Activated CD4-positive, alpha-beta T cell treated with anti-CD3 and anti-CD28 coated beads for 48 hours (primary cell): ENCODE measurements around the gene VWC2L.

Experiments
- DNase-seq: peaks from one replicate; pipeline ENCODE4 v3.0.0-alpha.2; 2020

VWC2L gene

DNA sequence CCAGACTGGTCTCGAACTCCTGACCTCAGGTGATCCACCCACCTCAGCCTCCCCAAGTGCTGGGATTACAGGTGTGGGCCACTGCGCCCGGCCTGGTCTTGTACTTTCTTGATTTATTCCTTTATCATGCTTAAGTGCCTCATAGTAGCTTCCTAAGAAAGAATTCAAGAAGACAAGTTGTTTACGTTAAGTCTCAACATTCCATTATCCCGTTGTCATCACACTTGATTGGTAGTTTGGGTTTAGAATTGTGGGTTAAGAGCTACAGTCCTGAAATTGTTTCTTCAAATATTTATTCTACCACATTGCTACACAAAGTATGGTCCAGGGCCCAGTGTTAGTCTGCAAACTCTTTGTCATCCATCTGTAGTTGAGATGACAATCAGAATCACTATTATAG is 194.0 kb downstream of the VWC2L start:
- no peak for DNase-seq

DNA sequence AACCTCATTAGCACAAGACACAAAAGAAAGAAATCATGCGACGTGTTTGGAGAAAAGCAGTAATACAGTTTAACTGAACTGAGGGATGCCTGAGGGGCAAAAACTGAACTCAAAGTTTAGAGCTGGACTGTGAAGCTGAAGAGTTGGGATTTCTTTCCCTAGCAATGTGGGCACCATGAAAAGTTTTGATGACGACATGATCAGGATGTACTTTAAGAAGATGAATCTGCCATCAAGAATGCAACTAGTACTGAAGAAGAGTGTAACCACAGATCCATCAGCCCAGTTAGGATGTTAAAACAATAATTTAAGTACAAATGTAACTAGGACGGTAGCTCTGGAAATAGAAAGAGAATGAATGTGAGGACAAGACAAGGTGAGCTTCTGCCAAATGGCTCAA is 196.2 kb downstream of the VWC2L start:
- DNase-seq: no peak

DNA sequence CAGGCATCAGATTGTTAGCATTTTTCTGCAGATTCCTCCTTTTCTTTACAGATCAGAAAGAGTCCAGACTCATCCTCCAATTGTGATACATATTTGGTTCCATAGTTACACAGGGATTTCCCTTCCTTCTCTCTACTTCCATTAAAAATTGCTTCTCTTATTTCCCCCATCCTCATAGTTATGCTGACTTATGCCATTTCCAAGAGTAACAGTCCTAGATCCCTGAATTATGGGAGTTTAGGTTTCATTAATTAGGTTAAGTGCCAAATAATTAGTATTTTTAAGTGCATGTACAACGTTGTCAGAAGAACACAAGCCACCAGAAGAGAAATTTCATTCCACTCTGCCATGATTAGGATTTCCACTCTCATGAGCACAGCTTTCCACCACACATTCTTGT is 200.2 kb downstream of the VWC2L start:
- no peak for DNase-seq

DNA sequence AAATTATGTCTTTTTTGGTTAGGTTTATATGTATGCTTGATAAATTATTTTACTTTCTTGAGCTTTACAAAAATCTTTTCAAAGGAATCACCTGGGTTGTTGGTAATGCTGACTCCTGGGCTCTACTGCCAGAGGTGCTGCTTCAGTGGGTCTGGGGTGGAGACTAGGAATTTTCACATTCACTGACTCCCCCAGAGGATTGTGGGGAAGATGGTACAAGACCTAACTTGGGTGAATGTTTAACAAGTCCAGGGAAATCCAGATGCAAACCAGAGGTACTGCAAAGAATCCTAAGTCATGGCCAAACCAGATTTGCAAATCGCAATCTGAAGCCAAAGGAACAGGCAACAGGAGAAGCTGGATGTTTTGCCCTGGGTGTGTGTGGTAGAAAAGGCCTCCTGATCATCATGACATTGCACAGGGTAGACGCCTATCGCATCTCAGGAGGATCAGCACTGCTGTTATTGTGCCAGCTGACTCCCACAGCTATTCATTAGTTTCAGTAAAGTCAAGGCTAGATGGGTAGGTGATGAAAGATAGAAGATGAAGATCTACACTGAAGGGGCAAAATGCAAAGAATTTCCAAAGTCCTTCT is 213.4 kb downstream of the VWC2L start:
- no peak for DNase-seq

DNA sequence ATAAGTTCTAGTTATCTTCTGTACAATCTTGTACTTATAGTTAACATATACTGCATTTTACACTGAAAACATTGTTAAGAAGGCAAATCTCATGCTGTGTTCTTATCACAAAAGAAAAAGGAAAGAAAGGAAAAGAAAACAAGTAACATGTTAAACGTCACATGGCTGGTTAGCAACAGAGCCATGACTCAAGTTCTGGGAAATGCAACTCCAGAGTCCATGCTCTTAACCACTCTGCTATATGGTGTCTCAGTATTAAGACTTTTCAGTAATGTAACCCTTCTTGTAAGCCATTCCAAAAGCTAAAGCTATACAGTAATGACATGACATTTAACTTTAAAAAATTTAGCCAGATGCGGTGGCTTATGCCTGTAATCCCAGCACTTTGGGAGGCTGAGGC is 217.2 kb downstream of the VWC2L start:
- DNase-seq: no peak
